Neural crest cell (in vitro differentiated cells): ENCODE data around the gene ABI1. TPM values are rescaled to one million over a fixed set of nuclear protein-coding genes. Genes with fewer than 3 reads are reported as not detected.
A peak's percentile ranks its signal among the peaks of the same experiment; 100 is the strongest.

Experiments used
- DNase-seq: peaks from one replicate; pipeline ENCODE4 v3.0.0; 2021; ENCODE audit warnings: low read depth, mixed read lengths, low spot score
- H3K27ac Mint-ChIP-seq: one replicate; pipeline ENCODE4 v1.8.0; 2021; ENCODE audit warnings: mild to moderate bottlenecking, mixed read lengths; ENCODE audit not compliant: unreplicated experiment
- H3K27me3 Mint-ChIP-seq: 2 replicates; pipeline ENCODE4 v1.8.0; 2021; ENCODE audit warnings: low read depth, mild to moderate bottlenecking, mixed read lengths
- H3K36me3 Mint-ChIP-seq: 2 replicates; pipeline ENCODE4 v1.8.0; 2021; ENCODE audit warnings: low read depth, mild to moderate bottlenecking, mixed read lengths
- H3K4me1 Mint-ChIP-seq: 2 replicates; pipeline ENCODE4 v1.8.0; 2021; ENCODE audit warnings: mixed read lengths
- H3K4me3 Mint-ChIP-seq: one replicate; pipeline ENCODE4 v1.8.0; 2021; ENCODE audit warnings: mild to moderate bottlenecking, mixed read lengths
- H3K9me3 Mint-ChIP-seq: 2 replicates; pipeline ENCODE4 v1.8.0; 2021; ENCODE audit warnings: mixed read lengths
- CTCF ChIP-seq: fragments of 200-600 bp; sonication (generic); conservative IDR thresholded peaks from 2 replicates; pipeline ENCODE4 v1.5.0; 2021; ENCODE audit warnings: antibody characterized with exemption, mild to moderate bottlenecking
- total RNA-seq: library from RNA; stranded (reverse); gene quantifications from 2 replicates; pipeline ENCODE4 v1.2.1, GENCODE V29; 2021

The ABI1 gene
- total RNA-seq, 1 donor from 2014 or later, result 27.6 TPM

- Mint-ChIP-seq H3K27me3 (no peaks in the 10 kb centered on the region), H3K4me1 (no peaks in the 10 kb centered on the region), H3K36me3 (peaks cover 25% of the 10 kb centered on the region), H3K4me3 (peak overlapping the region; percentile 44), H3K9me3 (no peaks in the 10 kb centered on the region), H3K27ac (no peak overlapping the region)
- no peak for DNase-seq
- TF ChIP-seq CTCF, result no peak
Measured at GRCh38 chr10:26706206-26706605, 154.6 kb downstream of the ABI1 start.

GRCh38 chr10:26703974-26704373, 156.8 kb downstream of the ABI1 start:
- peaks cover 8% of the 10 kb centered on the region for H3K4me1 Mint-ChIP-seq
- no peak for TF ChIP-seq CTCF
- no peak overlapping the region for H3K4me3 Mint-ChIP-seq
- peaks cover 32% of the 10 kb centered on the region for H3K36me3 Mint-ChIP-seq
- DNase-seq, result no peak
- H3K27ac Mint-ChIP-seq, result no peak overlapping the region
- no peaks in the 10 kb centered on the region for H3K9me3 Mint-ChIP-seq
- H3K27me3 Mint-ChIP-seq, result no peaks in the 10 kb centered on the region

- no peak overlapping the region for H3K4me3 Mint-ChIP-seq
- H3K4me1 Mint-ChIP-seq, result peaks cover 16% of the 10 kb centered on the region
- H3K27me3 Mint-ChIP-seq, result no peaks in the 10 kb centered on the region
- H3K27ac Mint-ChIP-seq, result no peak overlapping the region
- peaks cover 29% of the 10 kb centered on the region for H3K36me3 Mint-ChIP-seq
- no peak for DNase-seq
- no peaks in the 10 kb centered on the region for H3K9me3 Mint-ChIP-seq
- no peak for TF ChIP-seq CTCF
Measured at GRCh38 chr10:26703096-26703495, 157.7 kb downstream of the ABI1 start.

- Mint-ChIP-seq H3K9me3 (no peaks in the 10 kb centered on the region), H3K36me3 (peaks cover 18% of the 10 kb centered on the region), H3K4me1 (peaks cover 26% of the 10 kb centered on the region), H3K27me3 (no peaks in the 10 kb centered on the region), H3K4me3 (peak overlapping the region; percentile 80), H3K27ac (no peak overlapping the region)
- no peak for DNase-seq
- no peak for TF ChIP-seq CTCF
Measured at GRCh38 chr10:26700884-26701630, 159.7 kb downstream of the ABI1 start.

GRCh38 chr10:26699631-26700030, 161.1 kb downstream of the ABI1 start:
- H3K4me1 Mint-ChIP-seq, result peaks cover 26% of the 10 kb centered on the region
- H3K9me3 Mint-ChIP-seq, result no peaks in the 10 kb centered on the region
- no peak for DNase-seq
- TF ChIP-seq CTCF, result no peak
- H3K27me3 Mint-ChIP-seq, result peaks cover 6% of the 10 kb centered on the region
- H3K36me3 Mint-ChIP-seq, result peaks cover 16% of the 10 kb centered on the region
- peak overlapping the region; percentile 99 for H3K4me3 Mint-ChIP-seq
- H3K27ac Mint-ChIP-seq, result no peak overlapping the region
